C4-2B (cell line): ENCODE measurements around the gene P2RY2.

Experiments used
- CTCF ChIP-seq: fragments of 450-650 bp; conservative IDR thresholded peaks from 2 replicates; pipeline ENCODE4 v1.5.1; 2017; ENCODE audit warnings: mild to moderate bottlenecking
- ZFX ChIP-seq: fragments of 450-650 bp; IDR thresholded peaks from 2 replicates; pipeline ENCODE4 v1.6.1; 2017

GRCh38 chr11:73275381-73275750 lies 57.3 kb downstream of the P2RY2 start:
- no peak for TF ChIP-seq CTCF
- no peak for TF ChIP-seq ZFX
